Measurements from ENCODE around the gene ELP1.
"Not testable (repeated sequence)": the region's sequence is repeated elsewhere in the genome, so short reads cannot be mapped to it uniquely, and the experiment has no call there.

ELP1 gene

GRCh38 chr9:108951578-108951977, 17.7 kb upstream of the ELP1 start:
- no peak for TF ChIP-seq ZNF274 (IDR thresholded peaks at IDR 0.05; ENCODE audit: low read depth, low read length)

GRCh38 chr9:108950168-108950567, 16.2 kb upstream of the ELP1 start:
- no peak overlapping the region for H3K4me3 ChIP-seq (ENCODE audit: low read length)
- no peak for TF ChIP-seq ZNF274 (IDR thresholded peaks at IDR 0.05; ENCODE audit: low read depth, low read length)

More at GRCh38 chr9:108951578-108951977, 17.7 kb upstream of the ELP1 start:
- H3K4me3 ChIP-seq (ENCODE audit: low read length): no peak overlapping the region

- H3K4me3 ChIP-seq (ENCODE audit: low read length): no peak overlapping the region
- TF ChIP-seq ZNF274 (IDR thresholded peaks at IDR 0.05; ENCODE audit: low read depth, low read length): no peak
Observed at GRCh38 chr9:108939975-108940374, 6.1 kb upstream of the ELP1 start.

GRCh38 chr9:108937561-108938305, 3.8 kb upstream of the ELP1 start:
- TF ChIP-seq ZNF274 (IDR thresholded peaks at IDR 0.05; ENCODE audit: low read depth, low read length): no peak

GRCh38 chr9:108934323-108934893, 484 bp upstream of the ELP1 start, which contains the start of gene ABITRAM:
Gene ABITRAM, plus strand, starts transcription at chr9:108934400. Its CDS starts 87 bp downstream, at chr9:108934487.
- no peak for TF ChIP-seq ZNF274 (IDR thresholded peaks at IDR 0.05; ENCODE audit: low read depth, low read length)
- H3K4me3 ChIP-seq (ENCODE audit: low read length): peak within 1 kb of the TSS; percentile 81

More at GRCh38 chr9:108937561-108938305, 3.8 kb upstream of the ELP1 start:
- H3K4me3 ChIP-seq (ENCODE audit: low read length): no peak overlapping the region

- TF ChIP-seq ZNF274 (IDR thresholded peaks at IDR 0.05; ENCODE audit: low read depth, low read length): no peak
- peak overlapping the region; percentile 81 for H3K4me3 ChIP-seq (ENCODE audit: low read length)
Observed at GRCh38 chr9:108933231-108933717, 650 bp downstream of the ELP1 start.

GRCh38 chr9:108928386-108928785, 5.5 kb downstream of the ELP1 start:
- no peak overlapping the region for H3K4me3 ChIP-seq (ENCODE audit: low read length)
- no peak for TF ChIP-seq ZNF274 (IDR thresholded peaks at IDR 0.05; ENCODE audit: low read depth, low read length)

- H3K4me3 ChIP-seq (ENCODE audit: low read length): no peak overlapping the region
- no peak for TF ChIP-seq ZNF274 (IDR thresholded peaks at IDR 0.05; ENCODE audit: low read depth, low read length)
Observed at GRCh38 chr9:108924466-108924865, 9.5 kb downstream of the ELP1 start.

- H3K4me3 ChIP-seq (ENCODE audit: low read length): no peak overlapping the region
- no peak for TF ChIP-seq ZNF274 (IDR thresholded peaks at IDR 0.05; ENCODE audit: low read depth, low read length)
Observed at GRCh38 chr9:108921200-108921599, 12.7 kb downstream of the ELP1 start.

- not testable (repeated sequence) for H3K4me3 ChIP-seq (ENCODE audit: low read length)
Observed at GRCh38 chr9:108920401-108920800, 13.5 kb downstream of the ELP1 start.

GRCh38 chr9:108919517-108919916, 14.4 kb downstream of the ELP1 start:
- H3K4me3 ChIP-seq (ENCODE audit: low read length): no peak overlapping the region
- no peak for TF ChIP-seq ZNF274 (IDR thresholded peaks at IDR 0.05; ENCODE audit: low read depth, low read length)

- H3K4me3 ChIP-seq (ENCODE audit: low read length): no peak overlapping the region
- no peak for TF ChIP-seq ZNF274 (IDR thresholded peaks at IDR 0.05; ENCODE audit: low read depth, low read length)
Observed at GRCh38 chr9:108913391-108913790, 20.5 kb downstream of the ELP1 start.

GRCh38 chr9:108911820-108912219, 22.1 kb downstream of the ELP1 start:
- H3K4me3 ChIP-seq (ENCODE audit: low read length): no peak overlapping the region
- no peak for TF ChIP-seq ZNF274 (IDR thresholded peaks at IDR 0.05; ENCODE audit: low read depth, low read length)

GRCh38 chr9:108910914-108911313, 23.0 kb downstream of the ELP1 start:
- no peak overlapping the region for H3K4me3 ChIP-seq (ENCODE audit: low read length)
- TF ChIP-seq ZNF274 (IDR thresholded peaks at IDR 0.05; ENCODE audit: low read depth, low read length): no peak

- no peak overlapping the region for H3K4me3 ChIP-seq (ENCODE audit: low read length)
- no peak for TF ChIP-seq ZNF274 (IDR thresholded peaks at IDR 0.05; ENCODE audit: low read depth, low read length)
Observed at GRCh38 chr9:108910402-108910801, 23.5 kb downstream of the ELP1 start.

All from GM08714 (cell line).